ENCODE data around the gene MYH9. TPM values are rescaled to one million over a fixed set of nuclear protein-coding genes. Genes with fewer than 3 reads are reported as not detected.

MYH9 gene
- total RNA-seq, 1 experiment from 2014 or later = 258 TPM

DNA sequence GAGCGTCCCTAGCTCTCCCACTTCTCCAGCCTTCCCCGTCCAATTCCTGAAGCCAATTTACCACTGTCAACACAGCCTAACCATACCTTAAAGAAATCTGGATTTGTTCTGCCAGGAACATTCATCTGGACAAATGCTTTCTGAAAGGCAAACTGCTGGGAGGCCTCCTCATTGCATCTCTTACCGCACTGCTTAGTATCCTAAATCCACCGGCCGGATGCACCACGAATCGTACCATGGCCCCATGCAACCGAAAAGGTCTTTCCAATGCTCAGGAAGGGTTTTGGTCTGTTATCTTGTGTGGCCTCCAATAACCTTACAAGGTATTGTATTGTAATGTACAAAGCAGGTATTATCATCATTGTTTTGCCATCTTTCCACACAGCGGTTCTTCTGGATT lies 57.6 kb downstream of the MYH9 start:
- intact Hi-C loops (cut with micrococcal nuclease) = loop anchor here (5.0 kb wide), 1 partner anchor 57 kb away; the partner anchor contains the start of gene MYH9
- no TSS peak for BruUV-seq (replicated peaks)

DNA sequence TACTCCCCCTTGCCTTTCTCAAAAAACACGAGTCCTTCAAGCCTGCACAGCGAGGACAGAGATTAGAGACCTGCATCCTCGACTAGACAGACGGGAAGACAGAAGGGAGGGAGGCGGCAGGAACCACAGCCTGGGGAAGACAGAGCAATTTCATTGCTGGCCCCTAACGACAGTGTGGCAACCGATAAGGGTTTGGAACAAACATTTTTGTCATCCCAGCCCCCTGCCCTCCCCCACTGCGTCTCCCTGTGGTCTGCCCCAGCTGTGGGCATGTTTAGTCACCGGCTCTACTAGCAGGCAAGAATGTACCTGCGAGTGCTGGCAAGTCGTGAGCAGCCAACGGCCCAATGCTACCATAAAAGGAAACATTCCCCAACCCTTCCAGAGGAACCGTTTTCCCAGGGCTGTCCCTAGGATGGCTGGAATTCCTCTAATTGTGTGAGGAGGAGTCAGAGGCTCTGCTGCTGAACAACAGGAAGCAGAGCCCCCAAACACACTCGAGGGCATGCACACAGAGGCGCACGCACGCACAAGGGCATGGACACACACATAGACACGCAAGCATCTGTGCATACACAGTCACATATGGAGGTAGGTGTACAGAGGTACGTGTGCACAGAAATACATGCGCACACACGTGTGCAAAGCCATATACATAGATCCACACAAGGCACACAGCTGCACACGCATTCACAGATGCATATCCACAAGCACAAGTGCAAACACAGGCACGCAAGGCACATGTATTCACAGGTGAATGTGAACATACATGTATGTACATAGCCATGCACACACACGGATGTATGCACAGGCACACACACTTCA lies 58.3 kb downstream of the MYH9 start:
- CTCF ChIA-PET = no interaction called here
- H3K4me1 ChIP-seq (ENCODE audit: control insufficient read depth in 1 of 2, insufficient read depth in 2 of 2, low read length in 2 of 2) = peaks cover 64 to 71% of the 10 kb centered on the region in 2 experiments
- H2AFZ ChIP-seq (ENCODE audit: low read depth, low read length, poor library complexity, severe bottlenecking) = no peak overlapping the region
- H3K9me2 ChIP-seq (ENCODE audit: insufficient read depth) = no peaks in the 10 kb centered on the region
- H3K27me3 ChIP-seq (ENCODE audit: insufficient read depth, low read length) = no peaks in the 10 kb centered on the region
- intact Hi-C loops (cut with micrococcal nuclease) = loop anchor here (5.0 kb wide), 1 partner anchor 58 kb away; the partner anchor contains the start of gene MYH9
- H3K9ac ChIP-seq (ENCODE audit: low read length) = peak overlapping the region; percentile 60
- H3K4me3 ChIP-seq (replicated peaks in 1 of 2; ENCODE audit: low read depth in 1 of 2, low read length in 2 of 2) = peak overlapping the region in 1 of 2 experiments; percentile 24; a peak in 1 of 4 replicates
- no peaks in the 10 kb centered on the region for H3K9me3 ChIP-seq (ENCODE audit: control insufficient read depth in 1 of 2, insufficient read depth in 1 of 2, low read depth in 1 of 2, low read length in 2 of 2)
- POLR2A ChIA-PET = no interaction called here
- H4K20me1 ChIP-seq (ENCODE audit: insufficient read depth) = no peaks in the 10 kb centered on the region
- RAD21 ChIA-PET (ENCODE audit: low non-redundant PET in 1 of 2, low total read pairs in 2 of 2, uncharacterized antibody in 2 of 2, unreplicated experiment in 2 of 2) = no interaction called here
- peak; percentile 57 for ATAC-seq
- peak; percentile 52 for DNase-seq (ENCODE audit: low read depth, low spot score)
- H3K79me2 ChIP-seq (ENCODE audit: insufficient read depth, low read length) = peaks cover 100% of the 10 kb centered on the region
- BruUV-seq (replicated peaks) = no TSS peak
- TF ChIP-seq ZFX (IDR thresholded peaks at IDR 0.05) = no peak
- TF ChIP-seq SRF (IDR thresholded peaks at IDR 0.05; ENCODE audit: low read depth) = peak; percentile 96
- peak overlapping the region; percentile 87 for H3K27ac ChIP-seq (ENCODE audit: low read depth, low read length)
- peaks cover 29 to 45% of the 10 kb centered on the region in 2 experiments; a peak in 3 of 4 replicates for H3K36me3 ChIP-seq (ENCODE audit: control insufficient read depth in 1 of 2, insufficient read depth in 2 of 2, low read length in 2 of 2)
- H3K4me2 ChIP-seq (ENCODE audit: low read length) = peak overlapping the region; percentile 67

More for the DNA sequence above, 57.6 kb downstream of the MYH9 start:
- H3K27me3 ChIP-seq (ENCODE audit: insufficient read depth, low read length) = no peaks in the 10 kb centered on the region
- peaks cover 64 to 78% of the 10 kb centered on the region in 2 experiments for H3K4me1 ChIP-seq (ENCODE audit: control insufficient read depth in 1 of 2, insufficient read depth in 2 of 2, low read length in 2 of 2)
- peaks cover 23 to 42% of the 10 kb centered on the region in 2 experiments; a peak in 3 of 4 replicates for H3K36me3 ChIP-seq (ENCODE audit: control insufficient read depth in 1 of 2, insufficient read depth in 2 of 2, low read length in 2 of 2)
- ChIA-PET RAD21 (ENCODE audit: low non-redundant PET in 1 of 2, low total read pairs in 2 of 2, uncharacterized antibody in 2 of 2, unreplicated experiment in 2 of 2) (no interaction called here), POLR2A (no interaction called here), CTCF (no interaction called here)
- no peaks in the 10 kb centered on the region for H3K9me3 ChIP-seq (ENCODE audit: control insufficient read depth in 1 of 2, insufficient read depth in 1 of 2, low read depth in 1 of 2, low read length in 2 of 2)
- no peak for ATAC-seq
- H3K4me3 ChIP-seq (replicated peaks in 1 of 2; ENCODE audit: low read depth in 1 of 2, low read length in 2 of 2) = no peak overlapping the region
- no peak overlapping the region for H2AFZ ChIP-seq (ENCODE audit: low read depth, low read length, poor library complexity, severe bottlenecking)
- no peaks in the 10 kb centered on the region for H4K20me1 ChIP-seq (ENCODE audit: insufficient read depth)
- TF ChIP-seq SRF (IDR thresholded peaks at IDR 0.05; ENCODE audit: low read depth) = no peak
- no peak for TF ChIP-seq TCF7L2 (IDR thresholded peaks at IDR 0.05; ENCODE audit: borderline replicate concordance, extremely low read depth, insufficient read depth, insufficient read length)
- TF ChIP-seq POLR2A (IDR thresholded peaks at IDR 0.05; ENCODE audit: borderline replicate concordance, extremely low read depth, insufficient read depth, insufficient read length) = no peak
- no peak for TF ChIP-seq ZFX (IDR thresholded peaks at IDR 0.05)
- no peak for TF ChIP-seq SP1 (IDR thresholded peaks at IDR 0.05; ENCODE audit: low read depth)
- no peak for TF ChIP-seq MAX (IDR thresholded peaks at IDR 0.05)
- TF ChIP-seq EZH2 (IDR thresholded peaks at IDR 0.05) = no peak
- TF ChIP-seq ZNF274 (IDR thresholded peaks at IDR 0.05; ENCODE audit: low read depth, low read length) = no peak
- peak overlapping the region; percentile 60 for H3K9ac ChIP-seq (ENCODE audit: low read length)
- DNase-seq (ENCODE audit: low read depth, low spot score) = no peak
- peak overlapping the region; percentile 87 for H3K27ac ChIP-seq (ENCODE audit: low read depth, low read length)
- peak overlapping the region; percentile 67 for H3K4me2 ChIP-seq (ENCODE audit: low read length)
- peaks cover 100% of the 10 kb centered on the region for H3K79me2 ChIP-seq (ENCODE audit: insufficient read depth, low read length)
- no peaks in the 10 kb centered on the region for H3K9me2 ChIP-seq (ENCODE audit: insufficient read depth)

Measured in HCT116 (cell line).